GM18507 (cell line): ENCODE measurements around the gene PRKCA.
"Not testable (repeated sequence)": the region's sequence is repeated elsewhere in the genome, so short reads cannot be mapped to it uniquely, and the experiment has no call there.

Experiments used
- DNase-seq: peaks from one replicate; pipeline ENCODE4 v3.0.0; 2011; ENCODE audit warnings: low read depth; ENCODE audit not compliant: insufficient read length; ENCODE audit errors: extremely low spot score
- FAIRE-seq: peaks from 2 replicates; lab custom pipeline; 2011; peaks lifted over from hg19 to GRCh38; lab: Jason Lieb, UNC

PRKCA gene

GRCh38 chr17:66373079-66373478 is 70.7 kb downstream of the PRKCA start:
- DNase-seq (no peak), FAIRE-seq (no peak)

- FAIRE-seq, result no peak
- DNase-seq, result no peak
These were observed 71.8 kb downstream of the PRKCA start for GRCh38 chr17:66373944-66374817.

GRCh38 chr17:66375121-66375520 is 72.7 kb downstream of the PRKCA start:
- DNase-seq (no peak), FAIRE-seq (peak; percentile 36)

- no peak for DNase-seq
- no peak for FAIRE-seq
These were observed 75.9 kb downstream of the PRKCA start for GRCh38 chr17:66378296-66378695.

- DNase-seq, result no peak
- no peak for FAIRE-seq
These were observed 77.1 kb downstream of the PRKCA start for GRCh38 chr17:66379544-66379943.

GRCh38 chr17:66379996-66380395 is 77.6 kb downstream of the PRKCA start:
- FAIRE-seq, result no peak
- DNase-seq, result no peak

- FAIRE-seq, result no peak
- no peak for DNase-seq
These were observed 79.4 kb downstream of the PRKCA start for GRCh38 chr17:66381701-66382362.

- DNase-seq, result no peak
- FAIRE-seq, result no peak
These were observed 80.9 kb downstream of the PRKCA start for GRCh38 chr17:66383333-66383732.

- DNase-seq (no peak), FAIRE-seq (no peak)
These were observed 84.3 kb downstream of the PRKCA start for GRCh38 chr17:66386498-66387351.

- FAIRE-seq, result no peak
- DNase-seq, result no peak
These were observed 85.1 kb downstream of the PRKCA start for GRCh38 chr17:66387392-66387981.

- FAIRE-seq (no peak), DNase-seq (no peak)
These were observed 90.5 kb downstream of the PRKCA start for GRCh38 chr17:66392783-66393437.

GRCh38 chr17:66395961-66396360 is 93.5 kb downstream of the PRKCA start:
- FAIRE-seq, result no peak
- DNase-seq, result no peak

GRCh38 chr17:66397486-66397885 is 95.1 kb downstream of the PRKCA start:
- no peak for FAIRE-seq
- DNase-seq, result no peak

GRCh38 chr17:66398059-66398458 is 95.6 kb downstream of the PRKCA start:
- no peak for FAIRE-seq
- no peak for DNase-seq

GRCh38 chr17:66398617-66399016 is 96.2 kb downstream of the PRKCA start:
- FAIRE-seq (no peak), DNase-seq (no peak)

GRCh38 chr17:66399441-66399840 is 97.0 kb downstream of the PRKCA start:
- no peak for DNase-seq
- FAIRE-seq, result peak; percentile 58

- DNase-seq, FAIRE-seq: not testable (repeated sequence)
These were observed 97.8 kb downstream of the PRKCA start for GRCh38 chr17:66400041-66400688.

GRCh38 chr17:66400698-66401097 is 98.3 kb downstream of the PRKCA start:
- DNase-seq (no peak), FAIRE-seq (no peak)

- no peak for DNase-seq
- no peak for FAIRE-seq
These were observed 99.0 kb downstream of the PRKCA start for GRCh38 chr17:66401364-66401763.
